Measurements from ENCODE around the gene IGF1. TPM values are rescaled to one million over a fixed set of nuclear protein-coding genes. Genes with fewer than 3 reads are reported as not detected.
"Not testable (repeated sequence)": the region's sequence is repeated elsewhere in the genome, so short reads cannot be mapped to it uniquely, and the experiment has no call there.

IGF1 gene
- total RNA-seq, 1 experiment from 2014 or later: not detected

GRCh38 chr12:102390068-102390467 lies 90.3 kb downstream of the IGF1 start:
- DNase-seq (ENCODE audit: low read depth): no peak

DNA sequence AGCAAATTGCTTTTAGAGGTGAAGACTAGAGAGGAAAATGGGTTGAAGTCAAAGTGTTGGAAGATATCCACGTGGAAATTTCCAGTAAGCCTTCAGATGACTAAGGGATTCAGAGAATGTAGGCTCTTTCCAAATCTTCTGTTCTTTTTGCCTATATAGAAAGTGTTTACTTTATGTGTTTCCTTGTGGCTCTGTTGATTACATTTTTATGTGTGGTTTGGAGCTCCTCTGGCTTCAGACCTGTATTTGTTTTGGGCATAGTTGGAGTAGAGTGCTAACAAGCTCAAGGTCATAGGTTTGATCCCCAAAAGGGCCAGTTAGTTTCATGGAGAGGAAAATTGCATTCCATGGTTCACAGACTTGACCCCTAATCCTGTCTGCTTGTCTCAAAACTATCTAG lies 91.9 kb downstream of the IGF1 start:
- DNase-seq (ENCODE audit: low read depth): no peak

DNA sequence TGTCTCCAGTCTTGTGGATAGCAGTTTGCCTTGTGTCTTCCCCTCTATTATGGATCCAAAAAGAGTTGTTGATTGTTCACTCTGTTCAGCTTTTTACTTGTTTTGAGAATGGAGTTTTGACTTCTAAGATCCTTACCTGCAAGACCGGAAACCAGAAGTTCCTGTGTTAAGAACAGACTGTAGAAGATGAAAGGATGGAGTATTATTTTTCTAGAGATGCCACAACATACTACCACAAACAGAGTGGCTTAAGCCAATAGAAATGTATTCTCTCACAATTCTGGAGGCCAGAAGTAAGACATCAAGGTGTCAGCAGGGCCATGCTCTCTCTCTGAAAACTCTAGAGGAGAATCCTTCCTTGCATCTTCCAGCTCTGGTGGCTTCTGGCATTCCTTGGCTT lies 95.0 kb downstream of the IGF1 start:
- DNase-seq (ENCODE audit: low read depth): no peak

GRCh38 chr12:102379346-102380162 lies 100.8 kb downstream of the IGF1 start:
- DNase-seq (ENCODE audit: low read depth): no peak

DNA sequence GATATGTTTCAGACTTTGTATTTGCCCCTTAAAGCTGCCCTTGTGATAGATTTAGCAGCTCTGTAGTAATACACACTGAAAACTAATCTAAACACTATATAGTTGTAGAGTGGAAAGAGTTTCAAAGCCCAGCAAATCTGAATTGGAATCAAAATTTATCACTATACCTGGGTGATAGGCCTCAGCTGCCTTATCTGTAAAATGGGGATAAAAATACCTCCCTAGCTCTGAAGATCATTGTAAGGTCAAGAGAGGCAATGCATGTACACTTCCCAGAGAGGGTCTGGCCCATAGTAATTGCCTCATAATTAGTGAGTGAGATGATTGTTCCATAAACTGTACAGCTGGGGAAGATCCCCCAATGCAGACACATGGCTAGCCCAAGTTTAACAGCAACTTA lies 103.6 kb downstream of the IGF1 start:
- no peak for DNase-seq (ENCODE audit: low read depth)

- DNase-seq (ENCODE audit: low read depth): no peak
These were observed 104.1 kb downstream of the IGF1 start for GRCh38 chr12:102376181-102376747.

DNA sequence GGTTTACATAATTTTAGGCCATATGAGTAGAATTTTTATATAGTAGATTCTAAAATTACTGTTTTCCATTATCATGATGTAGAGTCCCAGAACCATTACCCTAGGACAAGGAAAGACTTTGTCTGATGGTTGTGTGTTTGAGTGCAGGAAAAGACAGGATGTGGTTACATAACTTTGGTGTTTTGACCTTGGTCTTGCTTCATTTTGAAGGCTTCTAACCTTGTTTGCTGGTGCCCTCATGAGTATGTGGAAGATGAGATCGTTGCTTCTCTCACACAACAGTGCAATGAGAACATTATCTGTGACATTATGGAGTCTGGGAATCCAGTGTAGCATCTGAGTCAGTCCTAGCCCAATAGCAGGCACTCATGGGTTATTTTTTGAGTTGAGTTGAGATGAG lies 106.2 kb downstream of the IGF1 start:
- DNase-seq (ENCODE audit: low read depth): no peak

GRCh38 chr12:102372087-102372486 lies 108.3 kb downstream of the IGF1 start:
- DNase-seq (ENCODE audit: low read depth): no peak

DNA sequence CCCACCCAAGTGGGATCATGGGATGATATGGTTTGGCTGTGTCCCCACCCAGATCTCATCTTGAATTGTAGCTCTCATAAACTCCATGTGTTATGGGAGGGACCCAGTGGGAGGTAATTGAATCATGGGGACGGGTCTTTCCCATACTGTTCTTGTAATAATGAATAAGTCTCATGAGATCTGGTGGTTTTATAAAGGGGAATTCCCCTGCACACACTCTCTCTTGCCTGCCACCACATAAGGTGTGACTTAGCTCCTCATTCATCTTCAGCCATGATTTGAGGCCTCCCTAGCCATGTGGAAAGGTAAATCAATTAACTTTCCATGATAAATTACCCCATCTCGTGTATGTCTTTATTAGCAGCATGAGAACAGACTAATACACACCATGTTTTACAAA lies 109.2 kb downstream of the IGF1 start:
- DNase-seq (ENCODE audit: low read depth): no peak

DNA sequence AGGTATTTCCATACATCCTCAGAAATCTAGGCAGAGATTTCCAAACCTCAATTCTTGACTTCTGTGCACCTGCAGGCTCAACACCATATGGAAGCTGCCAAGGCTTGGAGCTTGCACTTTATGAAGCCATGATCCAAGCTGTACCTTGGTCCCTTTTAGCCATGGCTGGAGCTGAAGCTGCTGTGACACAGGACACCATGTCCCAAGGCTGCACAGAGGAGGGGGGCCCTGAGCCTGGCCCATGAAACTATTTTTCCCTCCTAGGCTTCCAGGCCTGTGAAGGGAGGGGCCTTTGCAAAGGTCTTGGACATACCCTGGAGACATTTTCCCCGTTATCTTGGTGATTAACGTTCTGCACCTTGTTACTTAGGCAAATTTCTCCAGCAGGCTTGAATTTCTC lies 110.5 kb downstream of the IGF1 start:
- DNase-seq (ENCODE audit: low read depth): no peak

- DNase-seq (ENCODE audit: low read depth): no peak
These were observed 115.0 kb downstream of the IGF1 start for GRCh38 chr12:102365365-102365764.

GRCh38 chr12:102364709-102365108 lies 115.7 kb downstream of the IGF1 start:
- DNase-seq (ENCODE audit: low read depth): no peak

DNA sequence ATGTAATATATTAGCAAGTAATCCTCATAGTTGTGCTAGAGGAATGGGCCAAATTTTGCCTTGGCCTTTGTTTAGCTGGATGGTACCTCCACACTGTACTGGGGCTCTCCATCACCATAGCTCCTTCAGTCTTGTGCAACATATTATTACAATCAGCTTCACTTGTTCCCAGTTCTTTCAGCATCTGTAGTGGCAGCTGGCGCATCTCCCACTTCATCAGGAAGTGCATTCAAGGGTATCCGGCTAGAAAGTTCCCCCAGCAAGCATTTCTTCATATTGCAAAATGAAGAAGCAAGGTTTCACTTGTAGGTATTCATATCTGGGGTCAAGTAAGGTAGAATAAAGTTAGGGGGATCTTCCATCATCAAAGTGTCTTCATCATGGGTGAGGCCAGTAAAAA lies 123.7 kb downstream of the IGF1 start:
- DNase-seq (ENCODE audit: low read depth): no peak

DNA sequence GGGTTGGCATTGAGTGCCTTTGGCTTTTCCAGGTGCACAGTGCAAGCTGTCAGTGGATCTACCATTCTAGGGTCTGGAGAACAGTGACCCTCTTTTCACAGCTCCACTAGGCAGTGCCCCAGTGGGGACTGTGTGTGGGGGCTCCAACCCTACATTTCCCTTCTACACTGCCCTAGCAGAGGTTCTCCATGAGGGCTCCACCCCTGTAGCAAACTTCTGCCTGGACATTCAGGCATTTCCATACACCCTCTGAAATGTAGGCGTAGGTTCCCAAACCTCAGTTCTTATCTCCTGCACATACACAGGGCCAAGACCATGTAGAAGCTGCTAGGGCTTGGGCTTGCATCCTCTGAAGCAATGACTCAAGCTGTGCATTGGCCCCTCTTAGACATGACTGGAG lies 126.1 kb downstream of the IGF1 start:
- not testable (repeated sequence) for DNase-seq (ENCODE audit: low read depth)

- DNase-seq (ENCODE audit: low read depth): no peak
These were observed 129.0 kb downstream of the IGF1 start for GRCh38 chr12:102351322-102351721.

DNA sequence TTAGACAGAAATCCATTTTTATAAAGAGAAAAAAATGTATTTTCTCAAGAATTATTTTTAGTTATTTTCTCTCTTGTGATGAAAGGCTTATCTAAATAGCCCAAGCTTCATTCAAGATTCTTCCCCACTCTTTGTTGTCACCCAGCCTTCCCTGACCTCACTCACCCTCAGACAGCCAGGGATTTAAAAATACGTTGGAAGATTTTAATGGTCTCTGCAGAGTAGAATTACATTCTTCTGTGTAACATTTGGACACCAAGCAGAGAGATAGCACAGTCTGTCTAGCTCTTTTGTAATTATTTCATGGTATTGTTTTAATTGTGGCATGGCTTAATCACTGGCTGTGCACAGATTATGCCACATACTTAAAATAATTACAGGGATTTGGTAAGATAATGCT lies 130.3 kb downstream of the IGF1 start:
- DNase-seq (ENCODE audit: low read depth): no peak

DNA sequence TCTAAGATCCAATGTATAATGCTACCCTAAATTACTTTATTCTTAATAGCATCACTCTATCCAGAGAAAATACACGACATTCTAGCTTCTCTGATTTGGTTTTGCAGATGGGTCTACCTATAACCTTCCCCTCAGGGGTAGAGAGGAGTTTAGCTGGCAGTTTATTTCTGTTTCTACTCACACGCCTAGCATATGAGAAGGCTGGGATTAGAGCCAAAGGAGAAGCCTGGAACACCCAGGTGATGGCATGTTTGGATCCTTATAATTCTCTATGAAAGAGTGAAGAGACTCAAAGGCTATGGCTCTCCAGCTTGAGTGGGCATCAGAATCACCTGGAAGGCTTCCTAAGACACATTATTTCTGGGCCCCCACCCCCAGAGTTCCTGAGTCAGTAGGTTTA lies 131.3 kb downstream of the IGF1 start:
- DNase-seq (ENCODE audit: low read depth): no peak

GRCh38 chr12:102347811-102348210 lies 132.6 kb downstream of the IGF1 start:
- DNase-seq (ENCODE audit: low read depth): no peak

All from LHCN-M2 (cell line).